H9 (cell line): ENCODE data around the gene RBFOX1. TPM values are rescaled to one million over a fixed set of nuclear protein-coding genes. Genes with fewer than 3 reads are reported as not detected.

Source experiments
- DNase-seq: peaks from one replicate; pipeline ENCODE4 v3.0.0-alpha.2; 2017
- H2AFZ ChIP-seq: one replicate; pipeline ENCODE4 v1.6.1; 2013; ENCODE audit warnings: mild to moderate bottlenecking, low read length, control low read depth, moderate library complexity
- H2AK5ac ChIP-seq: 2 replicates; pipeline ENCODE4 v1.6.1; 2013; ENCODE audit warnings: low read length, control low read depth, mixed read lengths; ENCODE audit not compliant: insufficient read length
- H2BK120ac ChIP-seq: one replicate; pipeline ENCODE4 v1.6.1; 2013; ENCODE audit warnings: low read depth, mild to moderate bottlenecking, low read length, control low read depth, inconsistent platforms; ENCODE audit not compliant: poor library complexity, severe bottlenecking
- H2BK12ac ChIP-seq: 2 replicates; pipeline ENCODE4 v1.6.1; 2013; ENCODE audit warnings: low read length, control low read depth, mixed read lengths, low read depth; ENCODE audit not compliant: insufficient read length
- H2BK15ac ChIP-seq: 2 replicates; pipeline ENCODE4 v1.6.1; 2013; ENCODE audit warnings: low read depth, low read length, control low read depth
- H2BK20ac ChIP-seq: one replicate; pipeline ENCODE4 v1.6.1; 2013; ENCODE audit warnings: low read depth, mild to moderate bottlenecking, low read length, control low read depth, inconsistent platforms; ENCODE audit not compliant: poor library complexity, severe bottlenecking
- H2BK5ac ChIP-seq: 2 replicates; pipeline ENCODE4 v1.6.1; 2013; ENCODE audit warnings: low read length, control low read depth, mixed read lengths; ENCODE audit not compliant: insufficient read length
- H3K14ac ChIP-seq: 2 replicates; pipeline ENCODE4 v1.6.1; 2013; ENCODE audit warnings: low read length, control low read depth; ENCODE audit not compliant: insufficient read depth
- H3K18ac ChIP-seq: 2 replicates; pipeline ENCODE4 v1.6.1; 2013; ENCODE audit warnings: low read depth, mild to moderate bottlenecking, mixed read lengths, low read length, control low read depth; ENCODE audit not compliant: insufficient read length
- H3K23ac ChIP-seq: 2 replicates; pipeline ENCODE4 v1.6.1; 2013; ENCODE audit warnings: low read length, control low read depth, mixed read lengths, low read depth; ENCODE audit not compliant: insufficient read length
- H3K23me2 ChIP-seq: 2 replicates; pipeline ENCODE4 v1.6.1; 2013; ENCODE audit warnings: low read depth, mild to moderate bottlenecking, mixed read lengths, low read length, control low read depth; ENCODE audit not compliant: insufficient read length, poor library complexity, severe bottlenecking
- H3K27ac ChIP-seq: 2 replicates; pipeline ENCODE4 v1.5.1; 2013; ENCODE audit warnings: low read length, control low read depth, mixed read lengths, low read depth; ENCODE audit not compliant: insufficient read length
- H3K27me3 ChIP-seq: 2 replicates; pipeline ENCODE4 v1.6.1; 2013; ENCODE audit warnings: low read length, control low read depth, inconsistent platforms; ENCODE audit not compliant: insufficient read depth
- H3K4ac ChIP-seq: 2 replicates; pipeline ENCODE4 v1.6.1; 2013; ENCODE audit warnings: low read depth, mild to moderate bottlenecking, control low read depth, inconsistent platforms, low read length, moderate library complexity
- H3K4me1 ChIP-seq: 2 replicates; pipeline ENCODE4 v1.6.1; 2013; ENCODE audit warnings: low read length, control low read depth, inconsistent platforms; ENCODE audit not compliant: insufficient read depth
- H3K4me2 ChIP-seq: 2 replicates; pipeline ENCODE4 v1.6.1; 2013; ENCODE audit warnings: low read length, control low read depth, mixed read lengths; ENCODE audit not compliant: insufficient read length, insufficient read depth
- H3K56ac ChIP-seq: 2 replicates; pipeline ENCODE4 v1.6.1; 2013; ENCODE audit warnings: low read depth, mild to moderate bottlenecking, mixed read lengths, low read length, control low read depth; ENCODE audit not compliant: insufficient read length
- H3K79me1 ChIP-seq: 2 replicates; pipeline ENCODE4 v1.6.1; 2013; ENCODE audit warnings: low read depth, mild to moderate bottlenecking, moderate library complexity, low read length, control low read depth, inconsistent platforms; ENCODE audit not compliant: insufficient read depth, poor library complexity, severe bottlenecking
- H3K79me2 ChIP-seq: 2 replicates; pipeline ENCODE4 v1.6.1; 2013; ENCODE audit warnings: low read length, control low read depth, inconsistent platforms; ENCODE audit not compliant: insufficient read depth
- H3K9ac ChIP-seq: 2 replicates; pipeline ENCODE4 v1.6.1; 2013; ENCODE audit warnings: low read length, control low read depth, mixed read lengths; ENCODE audit not compliant: insufficient read length; ENCODE audit errors: extremely low read depth
- H3K9me3 ChIP-seq: one replicate; pipeline ENCODE4 v1.6.1; 2013; ENCODE audit warnings: low read depth, low read length, inconsistent platforms; ENCODE audit not compliant: control insufficient read depth
- H3T11ph ChIP-seq: one replicate; pipeline ENCODE4 v1.6.1; 2013; ENCODE audit warnings: mild to moderate bottlenecking, low read length, control low read depth, inconsistent platforms
- H4K20me1 ChIP-seq: one replicate; pipeline ENCODE4 v1.6.1; 2013; ENCODE audit not compliant: control insufficient read depth, insufficient read length, insufficient read depth
- H4K5ac ChIP-seq: 2 replicates; pipeline ENCODE4 v1.6.1; 2013; ENCODE audit warnings: low read depth, mild to moderate bottlenecking, mixed read lengths, low read length, control low read depth; ENCODE audit not compliant: insufficient read length
- H4K8ac ChIP-seq: replicated peaks from 2 replicates; pipeline ENCODE4 v1.6.1; 2013; ENCODE audit warnings: low read length, control low read depth, mixed read lengths, low read depth; ENCODE audit not compliant: insufficient read length
- H4K91ac ChIP-seq: 2 replicates; pipeline ENCODE4 v1.6.1; 2013; ENCODE audit warnings: low read depth, mild to moderate bottlenecking, moderate library complexity, mixed read lengths, low read length, control low read depth; ENCODE audit not compliant: insufficient read length
- H3K27ac Mint-ChIP-seq, 3 experiments: 2 replicates in 2 of 3; 3 replicates in 1 of 3; pipeline ENCODE4 v1.8.0; 2020 to 2021; ENCODE audit warnings: mixed read lengths in 3 of 3, mild to moderate bottlenecking in 1 of 3, moderate library complexity in 1 of 3
- H3K27me3 Mint-ChIP-seq: 2 replicates; pipeline ENCODE4 v1.8.0; 2021; ENCODE audit warnings: low read depth, mild to moderate bottlenecking, moderate library complexity, mixed read lengths
- H3K36me3 Mint-ChIP-seq, 3 experiments: 2 replicates in 2 of 3; 3 replicates in 1 of 3; pipeline ENCODE4 v1.8.0; 2020 to 2021; ENCODE audit warnings: low read depth in 3 of 3, mixed read lengths in 3 of 3; ENCODE audit not compliant: insufficient read depth in 1 of 3
- H3K4me1 Mint-ChIP-seq, 2 experiments: 2 replicates each; pipeline ENCODE4 v1.8.0; 2020; ENCODE audit warnings: mixed read lengths in 2 of 2
- H3K4me3 Mint-ChIP-seq, 2 experiments: 2 replicates in 1 of 2; 3 replicates in 1 of 2; pipeline ENCODE4 v1.8.0; 2020 to 2021; ENCODE audit warnings: mild to moderate bottlenecking in 2 of 2, mixed read lengths in 2 of 2, moderate library complexity in 1 of 2
- H3K9me3 Mint-ChIP-seq, 2 experiments: 2 replicates in 1 of 2; 3 replicates in 1 of 2; pipeline ENCODE4 v1.8.0; 2020; ENCODE audit warnings: mild to moderate bottlenecking in 2 of 2, mixed read lengths in 2 of 2, moderate library complexity in 1 of 2
- CTCF ChIP-seq: fragments of 200-600 bp; sonication (generic); conservative IDR thresholded peaks from 3 replicates; pipeline ENCODE4 v1.8.0; 2021; ENCODE audit warnings: antibody characterized with exemption, mild to moderate bottlenecking
- WGBS: extraction: QIAGEN DNeasy Blood & Tissue Kit; methylation state at CpG from one replicate; pipeline ENCODE4 v1.1.7; 2013; ENCODE audit warnings: missing lambda C conversion rate, low lambda C conversion rate, mixed read lengths; ENCODE audit not compliant: insufficient read length; ENCODE audit errors: extremely low coverage; 5-methylcytosine and 5-hydroxymethylcytosine counted together
- total RNA-seq: library from RNA; stranded (reverse); gene quantifications from 2 replicates; pipeline ENCODE4 v1.2.1, GENCODE V29; 2021

Gene RBFOX1
- total RNA-seq, 1 experiment from 2014 or later = 2.0 TPM

DNA sequence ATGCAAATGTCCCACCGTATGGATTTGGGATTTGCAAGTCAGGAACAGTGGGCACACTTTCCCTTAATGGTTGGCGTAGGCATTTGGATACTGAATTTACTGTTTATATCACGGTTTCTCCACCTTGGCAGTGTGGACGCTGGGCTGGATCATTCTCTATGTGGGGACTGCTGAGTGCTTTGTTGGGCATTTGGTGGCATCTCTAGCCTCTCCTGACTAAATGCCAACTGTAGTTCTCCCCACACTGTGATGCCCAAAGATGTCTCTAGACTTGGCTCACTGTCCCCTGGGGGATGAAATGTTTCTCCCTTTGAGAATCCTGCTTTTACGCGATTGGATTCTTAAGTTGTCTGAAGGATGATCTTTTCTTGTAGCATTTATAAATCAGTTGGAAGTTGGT lies 49.0 kb downstream of the RBFOX1 start:
- H2AK5ac ChIP-seq = no peak overlapping the region

More for the DNA sequence above, 49.0 kb downstream of the RBFOX1 start:
- Histone ChIP-seq H3K79me2 (no peaks in the 10 kb centered on the region), H3K14ac (no peak overlapping the region), H2BK15ac (no peak overlapping the region), H3K56ac (no peak overlapping the region), H3K27ac (no peak overlapping the region), H3K9me3 (no peaks in the 10 kb centered on the region), H4K20me1 (no peaks in the 10 kb centered on the region), H3K79me1 (no peaks in the 10 kb centered on the region), H4K5ac (no peak overlapping the region), H3K23ac (no peak overlapping the region), H2BK120ac (no peak overlapping the region), H3K4ac (no peak overlapping the region), H2BK12ac (no peak overlapping the region), H3K27me3 (no peaks in the 10 kb centered on the region), H2BK5ac (no peak overlapping the region), H3K23me2 (no peaks in the 10 kb centered on the region), H3K9ac (no peak overlapping the region), H2BK20ac (no peak overlapping the region), H3K4me2 (no peak overlapping the region), H4K91ac (no peak overlapping the region), H3K18ac (no peak overlapping the region), H3T11ph (no peak overlapping the region), H2AFZ (no peak overlapping the region), H3K4me1 (no peaks in the 10 kb centered on the region), H4K8ac (no peak overlapping the region)
- Mint-ChIP-seq H3K27ac (no peak overlapping the region), H3K4me3 (no peak overlapping the region), H3K27me3 (no peaks in the 10 kb centered on the region), H3K36me3 (no peaks in the 10 kb centered on the region; a peak in 2 of 7 replicates), H3K4me1 (no peaks in the 10 kb centered on the region), H3K9me3 (peaks cover 4 to 6% of the 10 kb centered on the region in 2 experiments; a peak in 3 of 5 replicates)
- whole genome bisulfite sequencing = no CpG with 5 or more reads among the region's 6 CpGs
- no peak for DNase-seq
- no peak for TF ChIP-seq CTCF
